HG02588 (cell line): Measurements from ENCODE around the gene TOGARAM2.

ENCODE experiments used
- ATAC-seq: cut with Tn5 transposase; IDR thresholded peaks from one replicate; pipeline ENCODE4 v1.9.1; 2021; ENCODE audit warnings: mild to moderate bottlenecking, moderate library complexity; ENCODE audit not compliant: unreplicated experiment

TOGARAM2 gene

GRCh38 chr2:29017716-29018435 lies 36.8 kb downstream of the TOGARAM2 start:
- ATAC-seq, result no peak

- ATAC-seq, result no peak
Measured at GRCh38 chr2:29021886-29022285, 40.8 kb downstream of the TOGARAM2 start.

- no peak for ATAC-seq
Measured at GRCh38 chr2:29022679-29023078, 41.6 kb downstream of the TOGARAM2 start.

GRCh38 chr2:29023188-29023587 lies 42.1 kb downstream of the TOGARAM2 start:
- ATAC-seq, result no peak

GRCh38 chr2:29024882-29025430 lies 43.9 kb downstream of the TOGARAM2 start:
- no peak for ATAC-seq

GRCh38 chr2:29025711-29026110 lies 44.6 kb downstream of the TOGARAM2 start:
- no peak for ATAC-seq

GRCh38 chr2:29031046-29031445 lies 49.9 kb downstream of the TOGARAM2 start:
- ATAC-seq, result no peak

- no peak for ATAC-seq
Measured at GRCh38 chr2:29032189-29032588, 51.1 kb downstream of the TOGARAM2 start.

GRCh38 chr2:29033172-29033571 lies 52.1 kb downstream of the TOGARAM2 start:
- ATAC-seq, result no peak

- no peak for ATAC-seq
Measured at GRCh38 chr2:29033656-29034055, 52.6 kb downstream of the TOGARAM2 start.

- no peak for ATAC-seq
Measured at GRCh38 chr2:29035016-29035745, 54.1 kb downstream of the TOGARAM2 start.

GRCh38 chr2:29039718-29040480 lies 58.8 kb downstream of the TOGARAM2 start:
- no peak for ATAC-seq

GRCh38 chr2:29040552-29040951 lies 59.5 kb downstream of the TOGARAM2 start:
- no peak for ATAC-seq

- ATAC-seq, result no peak
Measured at GRCh38 chr2:29041161-29041660, 60.1 kb downstream of the TOGARAM2 start.

GRCh38 chr2:29042561-29043075 lies 61.5 kb downstream of the TOGARAM2 start:
- ATAC-seq, result no peak

- ATAC-seq, result no peak
Measured at GRCh38 chr2:29044459-29044858, 63.4 kb downstream of the TOGARAM2 start.

GRCh38 chr2:29046321-29046720 lies 65.2 kb downstream of the TOGARAM2 start:
- ATAC-seq, result no peak

GRCh38 chr2:29047083-29047845 lies 66.2 kb downstream of the TOGARAM2 start:
- ATAC-seq, result no peak

- ATAC-seq, result no peak
Measured at GRCh38 chr2:29050591-29050990, 69.5 kb downstream of the TOGARAM2 start.

- ATAC-seq, result no peak
Measured at GRCh38 chr2:29051730-29052129, 70.6 kb downstream of the TOGARAM2 start.
